GM21825 (cell line): Measurements from ENCODE around the gene ZNF423.
A peak's percentile ranks its signal among the peaks of the same experiment; 100 is the strongest.

Experiments
- ATAC-seq: cut with Tn5 transposase; IDR thresholded peaks from one replicate; pipeline ENCODE4 v1.9.1; 2021; ENCODE audit warnings: mild to moderate bottlenecking, moderate library complexity; ENCODE audit not compliant: unreplicated experiment

Gene ZNF423

DNA sequence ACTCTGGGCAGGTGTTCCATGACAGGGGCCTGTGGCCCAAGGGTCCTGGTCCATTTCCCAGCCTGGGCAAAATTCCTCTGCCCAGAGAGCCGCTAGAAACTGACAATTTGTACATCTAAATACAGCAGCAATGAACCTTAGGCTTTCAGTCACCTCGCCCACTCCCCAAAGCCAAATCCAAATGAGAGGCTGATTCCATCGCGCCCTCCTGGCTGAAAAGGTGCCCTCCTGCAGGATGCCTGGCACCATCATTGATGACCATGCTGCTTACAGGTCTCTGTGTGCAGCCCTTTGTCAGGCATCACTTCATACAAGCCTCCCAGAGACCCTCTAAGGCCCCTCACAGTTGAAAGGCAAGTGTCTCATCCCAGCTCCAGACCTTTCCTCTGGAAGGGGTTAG, 367.6 kb downstream of the ZNF423 start:
- ATAC-seq, result no peak

GRCh38 chr16:49487746-49488145, 368.2 kb downstream of the ZNF423 start:
- no peak for ATAC-seq

- no peak for ATAC-seq
These were observed 369.5 kb downstream of the ZNF423 start for GRCh38 chr16:49486400-49486799.

GRCh38 chr16:49485663-49486062, 370.2 kb downstream of the ZNF423 start:
- ATAC-seq, result no peak

- no peak for ATAC-seq
These were observed 371.0 kb downstream of the ZNF423 start for GRCh38 chr16:49484936-49485335.

DNA sequence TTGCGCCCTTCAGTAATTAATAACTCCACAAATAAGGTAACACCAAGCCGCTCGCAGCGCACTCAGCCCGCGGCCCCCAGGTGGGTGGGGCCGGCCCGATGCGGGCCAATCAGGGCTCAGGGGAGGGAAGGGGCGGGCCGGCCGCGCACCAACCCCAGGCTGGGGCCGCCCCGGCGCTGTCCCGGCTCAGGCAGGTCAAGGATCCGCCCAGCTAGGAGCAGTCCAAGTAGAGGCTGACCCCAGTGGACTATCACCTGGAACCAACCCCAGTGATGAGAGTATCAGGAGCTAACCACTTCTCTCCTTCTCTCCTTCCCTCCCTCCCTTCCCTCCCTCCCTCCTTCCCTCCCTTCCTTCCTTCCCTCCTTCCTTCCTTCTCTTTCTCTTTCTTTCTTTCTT, 371.5 kb downstream of the ZNF423 start:
- peak; percentile 77 for ATAC-seq

- ATAC-seq, result no peak
These were observed 372.1 kb downstream of the ZNF423 start for GRCh38 chr16:49483651-49484450.

DNA sequence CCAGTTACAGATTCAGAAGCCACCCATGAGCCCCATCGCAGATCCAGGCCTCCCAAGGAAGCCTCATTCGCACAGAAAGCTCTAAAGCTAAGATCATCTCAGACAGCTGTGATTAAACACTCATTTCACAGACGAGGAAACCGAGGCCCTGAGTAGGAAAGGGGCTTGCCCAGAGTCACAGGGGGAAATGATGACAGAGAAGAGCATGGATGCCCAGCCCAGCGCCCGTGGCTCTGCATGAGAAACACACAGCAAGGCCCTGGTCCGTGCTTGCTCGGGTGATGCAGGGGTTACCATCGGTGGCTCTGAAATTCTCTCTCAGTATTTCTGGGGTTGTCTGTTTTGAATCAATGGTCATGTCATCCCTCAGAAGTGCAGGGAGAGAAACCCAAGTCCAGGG, 372.7 kb downstream of the ZNF423 start:
- no peak for ATAC-seq

GRCh38 chr16:49482690-49483089, 373.2 kb downstream of the ZNF423 start:
- ATAC-seq, result no peak

- no peak for ATAC-seq
These were observed 377.3 kb downstream of the ZNF423 start for GRCh38 chr16:49478616-49479015.

DNA sequence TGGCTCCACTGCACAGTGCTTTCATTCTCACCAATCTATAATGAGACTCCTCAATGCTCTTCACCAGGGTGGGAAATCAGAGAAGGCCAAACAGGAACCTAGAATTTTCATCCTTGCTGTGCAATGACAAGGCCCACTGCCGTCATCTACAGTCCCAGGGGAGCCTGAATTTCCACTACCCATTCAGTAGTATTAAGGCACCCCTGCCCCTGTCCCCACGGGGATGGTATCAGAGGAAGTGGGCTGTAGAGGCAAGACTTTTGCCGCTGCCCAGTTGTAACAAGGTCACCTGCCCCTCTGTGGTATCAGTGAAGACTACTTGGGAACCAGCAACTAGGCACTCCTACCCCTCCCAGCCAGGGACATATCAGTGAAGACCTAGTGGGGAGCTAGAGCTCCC, 377.8 kb downstream of the ZNF423 start:
- ATAC-seq, result peak; percentile 50

DNA sequence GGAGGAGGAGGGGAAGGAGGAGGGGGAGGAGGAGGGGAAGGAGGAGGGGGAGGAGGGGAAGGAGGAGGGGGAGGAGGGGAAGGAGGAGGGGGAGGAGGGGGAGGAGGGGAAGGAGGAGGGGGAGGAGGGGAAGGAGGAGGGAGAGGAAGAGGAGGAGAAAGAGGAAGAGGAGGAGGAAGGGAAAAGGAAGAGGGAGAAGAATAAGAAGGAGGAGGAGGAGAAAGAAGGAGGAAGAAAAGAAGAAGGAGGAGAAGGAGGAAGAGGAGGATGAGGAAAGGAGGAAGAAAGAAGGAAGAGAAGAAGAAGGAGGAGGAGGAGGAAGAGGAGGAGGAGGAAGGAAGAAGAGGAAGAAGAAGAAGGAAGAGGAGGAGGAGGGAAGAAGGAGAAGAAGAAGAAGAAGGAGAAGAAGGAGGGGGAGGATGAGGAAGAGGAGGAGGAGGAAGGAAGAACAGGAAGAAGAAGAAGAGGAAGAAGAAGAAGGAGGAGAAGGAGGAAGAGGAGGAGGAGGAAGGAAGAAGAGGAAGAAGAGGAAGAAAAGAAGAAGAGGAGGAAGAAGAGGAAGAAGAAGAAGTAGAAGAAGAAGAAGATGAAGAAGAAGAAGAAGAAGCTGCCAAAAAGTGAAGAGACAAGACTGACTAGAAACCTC, 378.5 kb downstream of the ZNF423 start:
- ATAC-seq, result no peak

GRCh38 chr16:49474741-49475140, 381.2 kb downstream of the ZNF423 start:
- no peak for ATAC-seq

- ATAC-seq, result no peak
These were observed 382.1 kb downstream of the ZNF423 start for GRCh38 chr16:49473773-49474172.

DNA sequence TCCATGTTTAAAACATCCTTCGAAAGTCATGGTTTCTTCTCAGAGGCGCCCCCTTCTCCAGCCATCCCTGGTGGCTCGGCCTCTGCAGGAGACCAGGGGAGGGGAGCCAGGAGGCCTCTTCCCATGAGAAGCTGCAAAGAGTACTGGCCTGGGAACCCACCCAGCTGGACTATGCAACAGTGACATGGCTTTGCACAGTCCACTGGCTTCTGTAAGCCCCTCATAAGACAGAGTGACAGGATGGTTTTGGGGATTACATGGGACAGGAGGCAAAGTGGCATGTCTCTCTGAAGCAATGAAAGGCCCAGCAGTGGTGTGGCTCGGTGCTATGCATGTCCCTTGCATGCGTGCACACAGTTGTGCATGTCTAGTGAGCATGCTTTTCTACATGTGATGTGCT, 382.8 kb downstream of the ZNF423 start:
- ATAC-seq, result no peak

DNA sequence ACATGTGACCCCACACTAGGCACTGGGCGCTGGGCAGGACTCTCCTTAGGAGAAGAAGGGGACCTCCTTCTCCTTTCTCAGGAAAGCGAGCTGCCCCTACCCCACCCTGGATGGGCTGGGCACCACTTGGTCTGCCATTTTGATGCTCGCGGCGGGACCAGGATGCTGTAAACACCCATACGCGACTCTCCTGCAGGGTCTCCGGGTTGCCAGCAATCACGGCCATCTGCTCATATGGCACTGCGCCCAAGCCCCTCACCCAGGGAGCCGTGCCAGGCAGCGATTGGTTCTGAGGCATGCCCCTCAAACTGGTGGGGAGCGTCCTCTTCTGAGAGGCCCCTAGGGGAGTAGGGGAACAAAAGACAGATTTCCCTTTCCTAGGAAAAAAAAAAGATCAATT, 383.3 kb downstream of the ZNF423 start:
- ATAC-seq, result no peak

DNA sequence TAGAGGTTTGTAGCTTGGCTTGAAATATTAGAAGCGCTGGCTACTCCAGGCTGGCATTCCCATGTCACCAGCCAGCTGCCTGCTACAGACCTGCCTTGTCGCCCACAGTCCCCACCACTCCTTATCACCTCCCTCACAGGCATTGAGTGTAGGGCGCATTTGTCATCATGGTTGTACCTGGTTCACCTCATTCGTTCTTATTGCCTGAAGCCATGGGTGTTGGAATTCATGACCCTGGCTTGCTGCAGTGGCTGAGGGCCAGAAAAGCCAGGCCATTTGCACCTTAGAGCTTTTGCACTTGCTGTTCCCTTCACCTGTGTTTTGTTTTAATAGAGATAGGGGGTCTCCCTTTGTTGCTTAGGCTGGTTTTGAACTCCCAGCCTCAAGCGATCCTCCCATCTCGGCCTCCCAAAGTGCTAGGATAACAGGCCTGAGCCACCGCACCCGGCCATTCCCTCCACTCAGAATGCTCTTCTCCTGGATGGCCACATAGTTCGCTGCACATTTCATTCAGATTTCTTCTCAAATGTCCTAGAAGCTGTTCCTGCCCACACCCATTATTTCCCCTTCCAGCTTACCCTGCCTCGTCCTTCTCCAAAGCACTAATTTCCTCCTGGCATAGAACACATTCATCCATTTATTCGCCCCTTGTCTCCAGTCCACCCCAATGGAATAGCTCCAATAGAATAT, 384.7 kb downstream of the ZNF423 start:
- no peak for ATAC-seq

DNA sequence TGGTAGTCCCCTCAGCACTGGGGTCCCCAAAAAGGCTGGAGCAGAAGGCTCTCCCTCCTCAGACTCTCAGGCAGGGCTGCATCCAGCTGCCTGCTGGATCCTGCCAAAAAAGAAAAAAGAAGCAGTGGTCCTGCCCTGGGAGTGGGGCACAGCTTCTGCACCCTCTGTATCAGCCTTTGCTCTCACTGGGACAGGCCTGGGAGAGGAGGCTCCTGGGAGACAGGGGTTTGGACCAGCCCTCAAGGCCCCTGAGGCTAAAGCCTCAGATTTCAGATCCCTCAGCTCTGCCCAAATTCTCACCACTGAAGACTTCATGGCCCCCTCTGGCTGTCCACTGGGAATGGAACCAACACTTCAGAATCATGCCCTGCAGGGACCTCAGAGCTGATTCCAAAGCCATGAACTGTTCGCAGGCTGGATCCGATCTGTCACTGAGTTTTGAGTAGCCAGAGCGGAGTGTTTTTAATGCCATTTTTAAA, 385.4 kb downstream of the ZNF423 start:
- ATAC-seq, result no peak

DNA sequence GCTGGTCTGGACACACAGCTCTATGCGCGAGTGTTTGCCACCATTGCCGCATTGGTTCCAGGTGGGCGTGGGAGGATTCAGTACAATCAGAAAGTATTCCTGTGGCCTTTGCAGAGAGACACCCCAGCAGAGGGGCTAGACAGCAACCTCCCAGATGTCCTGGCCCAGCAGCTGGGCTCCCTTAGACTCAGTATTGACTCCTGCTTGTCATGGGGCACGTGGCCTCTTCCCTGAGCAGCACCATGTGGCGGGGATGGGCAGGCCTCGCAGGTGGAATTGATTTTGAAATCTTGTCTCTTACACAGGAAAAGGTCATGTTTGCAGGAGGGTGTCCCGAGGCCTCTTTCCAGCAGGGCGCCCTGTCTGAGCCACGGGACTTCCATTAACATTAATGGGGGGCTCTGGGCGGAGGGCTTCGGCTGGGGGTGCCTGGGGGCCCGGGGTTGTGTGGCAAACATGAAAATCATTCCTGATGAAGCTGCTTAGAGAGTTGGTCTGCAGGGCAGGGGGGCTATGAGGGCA, 385.9 kb downstream of the ZNF423 start:
- ATAC-seq, result no peak

GRCh38 chr16:49469311-49469670, 386.6 kb downstream of the ZNF423 start:
- no peak for ATAC-seq

- no peak for ATAC-seq
These were observed 387.2 kb downstream of the ZNF423 start for GRCh38 chr16:49468611-49469310.
